Pancreas (tissue), 10 donors: Measurements from ENCODE around the gene SNRK. TPM values are rescaled to one million over a fixed set of nuclear protein-coding genes. Genes with fewer than 3 reads are reported as not detected.

ENCODE experiments used
- ATAC-seq, 4 donors: fragments of 200-7000 bp; cut with Tn5 transposase; one replicate each; pipeline versions ENCODE4 v1.8.0 to v1.9.1; 2020; ENCODE audit warnings: mild to moderate bottlenecking in 4 of 4, moderate library complexity in 4 of 4
- DNase-seq, 6 donors: peaks; one replicate each; pipeline ENCODE4 v3.0.0-alpha.2; 2020
- FAIRE-seq: peaks from 2 replicates; lab custom pipeline; 2012; peaks lifted over from hg19 to GRCh38; lab: Jason Lieb, UNC
- H3K27ac ChIP-seq, 4 donors: fragments of 200-600 bp; sonication (generic); 1 replicate in 3 of 4; 2 replicates in 1 of 4; pipeline versions ENCODE4 v1.5.0 to v1.8.0; 2020
- H3K27me3 ChIP-seq, 4 donors: fragments of 200-600 bp; one replicate each; pipeline ENCODE4 v1.8.0; 2021
- H3K36me3 ChIP-seq, 3 donors: fragments of 200-600 bp; sonication (generic) in 1 of 3; one replicate each; pipeline versions ENCODE4 v1.5.0 to v1.8.0; 2020 to 2021
- H3K4me1 ChIP-seq, 3 donors: fragments of 200-600 bp; one replicate each; pipeline ENCODE4 v1.8.0; 2021
- H3K4me3 ChIP-seq, 4 donors: fragments of 200-600 bp; sonication (generic) in 2 of 4; one replicate each; pipeline versions ENCODE4 v1.5.0 to v1.8.0; 2020 to 2021
- H3K9me3 ChIP-seq, 4 donors: fragments of 200-600 bp; one replicate each; pipeline ENCODE4 v1.8.0; 2021
- CTCF ChIP-seq, 4 donors: fragments of 200-600 bp; sonication (generic) in 3 of 4; IDR thresholded peaks; one replicate each; pipeline versions ENCODE4 v1.5.0 to v1.8.0; 2021; ENCODE audit warnings: antibody characterized with exemption in 4 of 4
- WGBS, 2 donors: extraction: QIAGEN DNeasy Blood & Tissue Kit; methylation state at CpG; one replicate each; pipeline ENCODE4 v1.1.7; 2013; 5-methylcytosine and 5-hydroxymethylcytosine counted together
- intact Hi-C, 3 donors: fragments of 100-400 bp; cut with DNase I; formaldehyde crosslinking; loops; one replicate each; pipeline versions ENCODE4 v1.11.1 to v1.14.2; 2022
- polyA plus RNA-seq, 2 donors: library from polyadenylated mRNA; stranded (reverse); fragments of 200-250 nt; gene quantifications; one replicate each; pipeline ENCODE4 v1.2.3, GENCODE V29; 2013
- total RNA-seq, 6 donors: library from RNA; stranded (reverse); fragmentation: NEBNext Ultra II Directional in 4 of 6; extraction: Animal tissue kit (Norgen Biotek cat#: 25700) in 4 of 6; gene quantifications; one replicate each; pipeline versions ENCODE4 v1.2.1 to v1.2.4, GENCODE V29; 2021 to 2023
- donor health status: healthy with polysubstance abuse.
- donor health status: DM: no; HTN: no; CAD: no; lungs with moderate emphysema.
- donor health status: DM: no; HTN: no; CAD: no.
- donor health status: control.
- donor health status: control.
- donor health status: Bipolar disorder and iron deficiency.
- donor health status: DM: yes; HTN: yes; CAD: no.
- donor health status: DM: no; HTN: no; CAD: no.
- donor health status: DM: no; HTN: no; CAD: no.
- donor health status: DM: yes; HTN: yes; CAD: no.

The SNRK gene
- total and polyA plus RNA-seq, 8 donors = 6.3 to 24.2 (median 17.2) TPM

- Histone ChIP-seq H3K9me3 (no peaks in the 10 kb centered on the region), H3K4me3 (no peak overlapping the region), H3K4me1 (peaks cover 22 to 36% (median 25%) of the 10 kb centered on the region in 3 donors), H3K36me3 (no peaks in the 10 kb centered on the region), H3K27ac (peak overlapping the region in 2 of 4 donors; percentile 44 to 51), H3K27me3 (no peaks in the 10 kb centered on the region)
- intact Hi-C loops = no loop called here
- no peak for TF ChIP-seq CTCF (IDR thresholded peaks at IDR 0.05)
- DNase-seq (no peak), FAIRE-seq (no peak), ATAC-seq (peak in 2 of 4 donors; percentile 33 to 38)
Measured at GRCh38 chr3:43327582-43327979, 41.2 kb downstream of the SNRK start.

GRCh38 chr3:43328653-43329052, 42.3 kb downstream of the SNRK start:
- no peak for DNase-seq
- Histone ChIP-seq H3K27me3 (no peaks in the 10 kb centered on the region), H3K4me3 (no peak overlapping the region), H3K4me1 (peaks cover 22 to 36% (median 25%) of the 10 kb centered on the region in 3 donors), H3K36me3 (no peaks in the 10 kb centered on the region), H3K9me3 (no peaks in the 10 kb centered on the region), H3K27ac (no peak overlapping the region)
- no peak for ATAC-seq
- intact Hi-C loops = no loop called here
- no peak for TF ChIP-seq CTCF (IDR thresholded peaks at IDR 0.05)
- no peak for FAIRE-seq

GRCh38 chr3:43330981-43331380, 44.6 kb downstream of the SNRK start:
- Histone ChIP-seq H3K27me3 (no peaks in the 10 kb centered on the region), H3K27ac (no peak overlapping the region), H3K4me3 (no peak overlapping the region), H3K4me1 (peaks cover 13 to 19% (median 18%) of the 10 kb centered on the region in 3 donors), H3K36me3 (peaks cover 0 to 16% (median 0%) of the 10 kb centered on the region in 3 donors), H3K9me3 (no peaks in the 10 kb centered on the region)
- TF ChIP-seq CTCF (IDR thresholded peaks at IDR 0.05) = no peak
- 61 to 72% methylated on average over 1 of the region's 1 CpG for WGBS, 2 donors
- intact Hi-C loops = no loop called here
- FAIRE-seq = no peak
- no peak for ATAC-seq
- DNase-seq = no peak

GRCh38 chr3:43331381-43331780, 45.0 kb downstream of the SNRK start:
- no peak overlapping the region for H3K27ac ChIP-seq
- no peaks in the 10 kb centered on the region for H3K27me3 ChIP-seq
- H3K9me3 ChIP-seq = no peaks in the 10 kb centered on the region
- FAIRE-seq (no peak), ATAC-seq (no peak), DNase-seq (no peak)
- H3K4me3 ChIP-seq = no peak overlapping the region
- H3K36me3 ChIP-seq = peaks cover 0 to 16% (median 0%) of the 10 kb centered on the region in 3 donors
- 84 to 88% methylated on average over 4 of the region's 4 CpGs for WGBS, 2 donors
- peaks cover 11 to 15% (median 14%) of the 10 kb centered on the region in 3 donors for H3K4me1 ChIP-seq
- no peak for TF ChIP-seq CTCF (IDR thresholded peaks at IDR 0.05)
- intact Hi-C loops = no loop called here

GRCh38 chr3:43334976-43335375, 48.6 kb downstream of the SNRK start:
- 98 to 100% methylated on average over 1 of the region's 1 CpG for WGBS, 2 donors
- DNase-seq (no peak), ATAC-seq (no peak), FAIRE-seq (peak; percentile 34)
- Histone ChIP-seq H3K27me3 (no peaks in the 10 kb centered on the region), H3K4me3 (no peak overlapping the region), H3K4me1 (no peaks in the 10 kb centered on the region), H3K36me3 (peaks cover 0 to 27% (median 3%) of the 10 kb centered on the region in 3 donors), H3K27ac (no peak overlapping the region), H3K9me3 (peaks cover 0 to 6% (median 2%) of the 10 kb centered on the region in 4 donors)
- no peak for TF ChIP-seq CTCF (IDR thresholded peaks at IDR 0.05)
- intact Hi-C loops = no loop called here
